K562 (cell line): ENCODE results near the gene GATA2.

ENCODE experiments used
- ATF7 ChIP-seq: fragments of 450-650 bp; IDR thresholded peaks from 2 replicates; pipeline ENCODE4 v1.7.1; 2014; ENCODE audit warnings: mild to moderate bottlenecking, moderate library complexity
- CTCF ChIP-seq, 3 experiments: IDR thresholded peaks in 2 of 3; conservative IDR thresholded peaks in 1 of 3; 2 replicates each; pipeline ENCODE4 v1.5.1; 2011 to 2012; ENCODE audit warnings: low read length in 3 of 3, mild to moderate bottlenecking in 3 of 3, control low read depth in 2 of 3, improper control_type of control experiment in 1 of 3, inconsistent platforms in 1 of 3, low read depth in 1 of 3, mixed read lengths in 1 of 3, moderate library complexity in 1 of 3; ENCODE audit not compliant: insufficient read depth in 2 of 3
- EP300 ChIP-seq: IDR thresholded peaks from 2 replicates; pipeline ENCODE4 v1.6.1; 2012; ENCODE audit warnings: low read length, improper control_type of control experiment
- ESRRA ChIP-seq: fragments of 450-650 bp; IDR thresholded peaks from 2 replicates; pipeline ENCODE4 v1.6.1; 2014; ENCODE audit warnings: low read depth, mild to moderate bottlenecking, moderate library complexity, borderline replicate concordance
- SRF ChIP-seq, 2 experiments: fragments of 250-450, 450-650 bp in 1 of 2; sonication (Bioruptor Pico) in 1 of 2; sonication (generic) in 1 of 2; formaldehyde crosslinking; IDR thresholded peaks; 2 replicates each; pipeline versions ENCODE4 v1.5.0 to v1.5.1; 2020 to 2022; ENCODE audit warnings: mild to moderate bottlenecking in 1 of 2, missing genetic modification reagents in 1 of 2
- U2AF2 ChIP-seq: fragments of 200-400 bp; formaldehyde crosslinking; optimal IDR thresholded peaks from 2 replicates; pipeline ENCODE3; 2017; ENCODE audit warnings: low read depth, mild to moderate bottlenecking, low read length
- ZNF75A ChIP-seq: fragments of 450-650 bp; formaldehyde crosslinking; IDR thresholded peaks from 2 replicates; pipeline ENCODE4 v1.4.0; 2020; ENCODE audit warnings: mild to moderate bottlenecking
- TF ChIP-seq, protein P1 (sequence below): fragments of 250-450 bp; sonication (Bioruptor Pico); IDR thresholded peaks from 2 replicates; pipeline ENCODE4 v1.6.1; 2021; ENCODE audit warnings: mild to moderate bottlenecking

DNA sequence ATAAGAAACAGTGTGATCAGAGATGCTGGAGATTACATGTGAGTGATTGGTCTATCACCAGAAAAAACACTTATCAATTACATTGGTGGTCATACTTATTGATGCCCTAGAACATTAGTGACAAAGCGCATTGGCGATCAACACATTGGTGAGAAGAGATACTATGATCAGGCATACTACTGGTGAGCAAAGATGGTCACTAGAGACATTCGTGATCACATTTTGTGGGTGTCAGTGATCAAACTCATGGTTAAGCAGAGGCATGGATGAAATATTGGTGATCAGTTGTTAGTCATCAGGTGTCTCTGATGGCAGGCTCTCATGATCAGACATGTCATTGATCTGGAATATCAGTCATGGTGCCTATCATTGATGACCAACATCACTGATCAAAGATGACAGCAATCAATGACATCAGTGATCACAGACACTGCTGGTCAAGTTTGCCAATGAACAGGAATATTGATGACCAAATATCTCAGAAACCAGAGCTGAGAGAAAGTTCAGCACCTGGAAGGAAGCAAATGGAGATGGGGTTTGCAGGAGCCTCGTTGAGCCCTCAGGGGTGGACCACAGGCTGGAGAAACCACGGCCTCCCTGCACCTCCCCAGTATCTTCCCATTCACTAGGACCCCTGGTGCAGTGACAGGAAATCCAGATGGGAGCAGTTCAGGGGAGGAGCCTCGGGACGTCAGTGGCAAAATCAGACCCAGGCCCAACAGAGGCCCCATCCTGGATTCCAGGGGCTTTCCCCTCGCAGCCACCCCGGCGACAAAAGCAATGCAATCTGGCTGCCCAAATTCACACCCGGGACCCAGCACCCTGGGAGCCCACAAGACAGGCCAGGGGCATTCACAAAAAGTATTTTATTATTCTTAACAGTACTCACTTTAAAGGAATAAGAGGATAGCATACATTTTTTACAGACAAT lies 14.2 kb downstream of the GATA2 start:
- TF ChIP-seq ZNF75A (CRISPR knock-in tag) (no peak), U2AF2 (no peak), CTCF (IDR thresholded peaks at IDR 0.05 in 2 of 3, conservative IDR thresholded peaks at IDR 0.05 in 1 of 3; ENCODE audit: insufficient read depth in 2 of 3, low read depth in 1 of 3, low read length in 3 of 3) (no peak), SRF (CRISPR knock-in tag; IDR thresholded peaks at IDR 0.05) (no peak), ATF7 (no peak), EP300 (no peak), ESRRA (no peak)
- TF ChIP-seq, protein P1, sequence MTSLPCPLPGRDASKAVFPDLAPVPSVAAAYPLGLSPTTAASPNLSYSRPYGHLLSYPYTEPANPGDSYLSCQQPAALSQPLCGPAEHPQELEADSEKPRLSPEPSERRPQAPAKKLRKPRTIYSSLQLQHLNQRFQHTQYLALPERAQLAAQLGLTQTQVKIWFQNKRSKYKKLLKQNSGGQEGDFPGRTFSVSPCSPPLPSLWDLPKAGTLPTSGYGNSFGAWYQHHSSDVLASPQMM: peak; percentile 68; the same call in 1 of the 2 replicates
